H9 (cell line): ENCODE results near the gene MOCOS. TPM values are rescaled to one million over a fixed set of nuclear protein-coding genes. Genes with fewer than 3 reads are reported as not detected.

Experiments used
- DNase-seq: peaks from one replicate; pipeline ENCODE4 v3.0.0-alpha.2; 2017
- H2AFZ ChIP-seq: one replicate; pipeline ENCODE4 v1.6.1; 2013; ENCODE audit warnings: mild to moderate bottlenecking, low read length, control low read depth, moderate library complexity
- H2AK5ac ChIP-seq: 2 replicates; pipeline ENCODE4 v1.6.1; 2013; ENCODE audit warnings: low read length, control low read depth, mixed read lengths; ENCODE audit not compliant: insufficient read length
- H2BK120ac ChIP-seq: one replicate; pipeline ENCODE4 v1.6.1; 2013; ENCODE audit warnings: low read depth, mild to moderate bottlenecking, low read length, control low read depth, inconsistent platforms; ENCODE audit not compliant: poor library complexity, severe bottlenecking
- H2BK12ac ChIP-seq: 2 replicates; pipeline ENCODE4 v1.6.1; 2013; ENCODE audit warnings: low read length, control low read depth, mixed read lengths, low read depth; ENCODE audit not compliant: insufficient read length
- H2BK15ac ChIP-seq: 2 replicates; pipeline ENCODE4 v1.6.1; 2013; ENCODE audit warnings: low read depth, low read length, control low read depth
- H2BK20ac ChIP-seq: one replicate; pipeline ENCODE4 v1.6.1; 2013; ENCODE audit warnings: low read depth, mild to moderate bottlenecking, low read length, control low read depth, inconsistent platforms; ENCODE audit not compliant: poor library complexity, severe bottlenecking
- H2BK5ac ChIP-seq: 2 replicates; pipeline ENCODE4 v1.6.1; 2013; ENCODE audit warnings: low read length, control low read depth, mixed read lengths; ENCODE audit not compliant: insufficient read length
- H3K14ac ChIP-seq: 2 replicates; pipeline ENCODE4 v1.6.1; 2013; ENCODE audit warnings: low read length, control low read depth; ENCODE audit not compliant: insufficient read depth
- H3K18ac ChIP-seq: 2 replicates; pipeline ENCODE4 v1.6.1; 2013; ENCODE audit warnings: low read depth, mild to moderate bottlenecking, mixed read lengths, low read length, control low read depth; ENCODE audit not compliant: insufficient read length
- H3K23ac ChIP-seq: 2 replicates; pipeline ENCODE4 v1.6.1; 2013; ENCODE audit warnings: low read length, control low read depth, mixed read lengths, low read depth; ENCODE audit not compliant: insufficient read length
- H3K23me2 ChIP-seq: 2 replicates; pipeline ENCODE4 v1.6.1; 2013; ENCODE audit warnings: low read depth, mild to moderate bottlenecking, mixed read lengths, low read length, control low read depth; ENCODE audit not compliant: insufficient read length, poor library complexity, severe bottlenecking
- H3K27ac ChIP-seq: 2 replicates; pipeline ENCODE4 v1.5.1; 2013; ENCODE audit warnings: low read length, control low read depth, mixed read lengths, low read depth; ENCODE audit not compliant: insufficient read length
- H3K27me3 ChIP-seq: 2 replicates; pipeline ENCODE4 v1.6.1; 2013; ENCODE audit warnings: low read length, control low read depth, inconsistent platforms; ENCODE audit not compliant: insufficient read depth
- H3K4ac ChIP-seq: 2 replicates; pipeline ENCODE4 v1.6.1; 2013; ENCODE audit warnings: low read depth, mild to moderate bottlenecking, control low read depth, inconsistent platforms, low read length, moderate library complexity
- H3K4me1 ChIP-seq: 2 replicates; pipeline ENCODE4 v1.6.1; 2013; ENCODE audit warnings: low read length, control low read depth, inconsistent platforms; ENCODE audit not compliant: insufficient read depth
- H3K4me2 ChIP-seq: 2 replicates; pipeline ENCODE4 v1.6.1; 2013; ENCODE audit warnings: low read length, control low read depth, mixed read lengths; ENCODE audit not compliant: insufficient read length, insufficient read depth
- H3K56ac ChIP-seq: 2 replicates; pipeline ENCODE4 v1.6.1; 2013; ENCODE audit warnings: low read depth, mild to moderate bottlenecking, mixed read lengths, low read length, control low read depth; ENCODE audit not compliant: insufficient read length
- H3K79me1 ChIP-seq: 2 replicates; pipeline ENCODE4 v1.6.1; 2013; ENCODE audit warnings: low read depth, mild to moderate bottlenecking, moderate library complexity, low read length, control low read depth, inconsistent platforms; ENCODE audit not compliant: insufficient read depth, poor library complexity, severe bottlenecking
- H3K79me2 ChIP-seq: 2 replicates; pipeline ENCODE4 v1.6.1; 2013; ENCODE audit warnings: low read length, control low read depth, inconsistent platforms; ENCODE audit not compliant: insufficient read depth
- H3K9ac ChIP-seq: 2 replicates; pipeline ENCODE4 v1.6.1; 2013; ENCODE audit warnings: low read length, control low read depth, mixed read lengths; ENCODE audit not compliant: insufficient read length; ENCODE audit errors: extremely low read depth
- H3K9me3 ChIP-seq: one replicate; pipeline ENCODE4 v1.6.1; 2013; ENCODE audit warnings: low read depth, low read length, inconsistent platforms; ENCODE audit not compliant: control insufficient read depth
- H3T11ph ChIP-seq: one replicate; pipeline ENCODE4 v1.6.1; 2013; ENCODE audit warnings: mild to moderate bottlenecking, low read length, control low read depth, inconsistent platforms
- H4K20me1 ChIP-seq: one replicate; pipeline ENCODE4 v1.6.1; 2013; ENCODE audit not compliant: control insufficient read depth, insufficient read length, insufficient read depth
- H4K5ac ChIP-seq: 2 replicates; pipeline ENCODE4 v1.6.1; 2013; ENCODE audit warnings: low read depth, mild to moderate bottlenecking, mixed read lengths, low read length, control low read depth; ENCODE audit not compliant: insufficient read length
- H4K8ac ChIP-seq: replicated peaks from 2 replicates; pipeline ENCODE4 v1.6.1; 2013; ENCODE audit warnings: low read length, control low read depth, mixed read lengths, low read depth; ENCODE audit not compliant: insufficient read length
- H4K91ac ChIP-seq: 2 replicates; pipeline ENCODE4 v1.6.1; 2013; ENCODE audit warnings: low read depth, mild to moderate bottlenecking, moderate library complexity, mixed read lengths, low read length, control low read depth; ENCODE audit not compliant: insufficient read length
- H3K27ac Mint-ChIP-seq, 3 experiments: 2 replicates in 2 of 3; 3 replicates in 1 of 3; pipeline ENCODE4 v1.8.0; 2020 to 2021; ENCODE audit warnings: mixed read lengths in 3 of 3, mild to moderate bottlenecking in 1 of 3, moderate library complexity in 1 of 3
- H3K27me3 Mint-ChIP-seq: 2 replicates; pipeline ENCODE4 v1.8.0; 2021; ENCODE audit warnings: low read depth, mild to moderate bottlenecking, moderate library complexity, mixed read lengths
- H3K36me3 Mint-ChIP-seq, 3 experiments: 2 replicates in 2 of 3; 3 replicates in 1 of 3; pipeline ENCODE4 v1.8.0; 2020 to 2021; ENCODE audit warnings: low read depth in 3 of 3, mixed read lengths in 3 of 3; ENCODE audit not compliant: insufficient read depth in 1 of 3
- H3K4me1 Mint-ChIP-seq, 2 experiments: 2 replicates each; pipeline ENCODE4 v1.8.0; 2020; ENCODE audit warnings: mixed read lengths in 2 of 2
- H3K4me3 Mint-ChIP-seq, 2 experiments: 2 replicates in 1 of 2; 3 replicates in 1 of 2; pipeline ENCODE4 v1.8.0; 2020 to 2021; ENCODE audit warnings: mild to moderate bottlenecking in 2 of 2, mixed read lengths in 2 of 2, moderate library complexity in 1 of 2
- H3K9me3 Mint-ChIP-seq, 2 experiments: 2 replicates in 1 of 2; 3 replicates in 1 of 2; pipeline ENCODE4 v1.8.0; 2020; ENCODE audit warnings: mild to moderate bottlenecking in 2 of 2, mixed read lengths in 2 of 2, moderate library complexity in 1 of 2
- CTCF ChIP-seq: fragments of 200-600 bp; sonication (generic); conservative IDR thresholded peaks from 3 replicates; pipeline ENCODE4 v1.8.0; 2021; ENCODE audit warnings: antibody characterized with exemption, mild to moderate bottlenecking
- WGBS: extraction: QIAGEN DNeasy Blood & Tissue Kit; methylation state at CpG from one replicate; pipeline ENCODE4 v1.1.7; 2013; ENCODE audit warnings: missing lambda C conversion rate, low lambda C conversion rate, mixed read lengths; ENCODE audit not compliant: insufficient read length; ENCODE audit errors: extremely low coverage; 5-methylcytosine and 5-hydroxymethylcytosine counted together
- total RNA-seq: library from RNA; stranded (reverse); gene quantifications from 2 replicates; pipeline ENCODE4 v1.2.1, GENCODE V29; 2021

MOCOS gene
- total RNA-seq, 1 experiment from 2014 or later: 6.0 TPM

GRCh38 chr18:36298126-36298741, 110.9 kb downstream of the MOCOS start:
- no peaks in the 10 kb centered on the region for H3K9me3 Mint-ChIP-seq
- H3K4ac ChIP-seq: no peak overlapping the region
- peaks cover 22% of the 10 kb centered on the region for H3K27me3 ChIP-seq
- no peak overlapping the region for H3K56ac ChIP-seq
- no peaks in the 10 kb centered on the region for H3K4me1 ChIP-seq
- no peaks in the 10 kb centered on the region for H3K79me1 ChIP-seq
- no peak overlapping the region for H3K27ac Mint-ChIP-seq
- H4K8ac ChIP-seq: no peak overlapping the region
- no CpG with 5 or more reads among the region's 67 CpGs for WGBS
- H3K14ac ChIP-seq: peak overlapping the region; percentile 80; the same call in 1 of the 2 replicates
- H3K4me1 Mint-ChIP-seq: peaks cover 5 to 19% of the 10 kb centered on the region in 2 experiments
- no peak for TF ChIP-seq CTCF
- no peak overlapping the region for H3T11ph ChIP-seq
- no peak overlapping the region for H4K91ac ChIP-seq
- no peak overlapping the region for H2BK15ac ChIP-seq
- H3K23me2 ChIP-seq: peaks cover 20% of the 10 kb centered on the region
- no peak overlapping the region for H2AK5ac ChIP-seq
- H3K23ac ChIP-seq: no peak overlapping the region
- DNase-seq: peak; percentile 60
- no peak overlapping the region for H2BK120ac ChIP-seq
- peak overlapping the region; percentile 55 to 71 for H3K4me3 Mint-ChIP-seq
- no peak overlapping the region for H3K9ac ChIP-seq
- H3K4me2 ChIP-seq: peak overlapping the region; percentile 56
- no peak overlapping the region for H3K18ac ChIP-seq
- no peak overlapping the region for H4K5ac ChIP-seq
- peaks cover 31% of the 10 kb centered on the region for H3K27me3 Mint-ChIP-seq
- no peak overlapping the region for H2BK5ac ChIP-seq
- H3K9me3 ChIP-seq: no peaks in the 10 kb centered on the region
- no peak overlapping the region for H2BK20ac ChIP-seq
- no peak overlapping the region for H2AFZ ChIP-seq
- H3K79me2 ChIP-seq: no peaks in the 10 kb centered on the region
- no peaks in the 10 kb centered on the region for H4K20me1 ChIP-seq
- H3K27ac ChIP-seq: no peak overlapping the region
- no peak overlapping the region for H2BK12ac ChIP-seq
- H3K36me3 Mint-ChIP-seq: peaks cover 0 to 3% (median 0%) of the 10 kb centered on the region in 3 experiments; a peak in 3 of 7 replicates
